K562 (cell line): ENCODE data around the gene ASB4. TPM values are rescaled to one million over a fixed set of nuclear protein-coding genes. Genes with fewer than 3 reads are reported as not detected.
A peak's percentile ranks its signal among the peaks of the same experiment; 100 is the strongest.

Experiments used
- ATAC-seq: fragments of 200-7000 bp; cut with Tn5 transposase; 3 replicates; pipeline ENCODE4 v1.9.1; 2020; ENCODE audit warnings: moderate library complexity
- BruUV-seq: library from RNA; stranded (reverse); fragments of 400-500 nt; replicated peaks from 2 replicates; lab custom pipeline; 2021; lab: Mats Ljungman, UMichigan
- CTCF ChIA-PET: fragments of 300-600 bp; formaldehyde crosslinking; extraction: SDS; loops from one replicate; lab custom pipeline; 2021; ENCODE audit warnings: low intra/inter-chr PET ratio; lab: Yijun Ruan, JAX
- POLR2A ChIA-PET: fragments of 300-600, 350-650 bp; sonication (Branson Sonifier 250); formaldehyde crosslinking; extraction: SDS; loops from one replicate; lab custom pipeline; 2021; ENCODE audit warnings: antibody characterized with exemption, inconsistent platforms; lab: Yijun Ruan, JAX
- DNase-seq, 4 experiments: peaks; one replicate each; pipeline versions ENCODE4 v3.0.0 to v3.0.0-alpha.2; 2011 to 2018; ENCODE audit warnings: low spot score in 3 of 4, mixed read lengths in 3 of 4; ENCODE audit errors: extremely low read depth in 1 of 4
- FAIRE-seq: peaks from 2 replicates; lab custom pipeline; 2011; peaks lifted over from hg19 to GRCh38; lab: Jason Lieb, UNC
- H2AFZ ChIP-seq: 2 replicates; pipeline ENCODE4 v1.6.0; 2011; ENCODE audit warnings: low read depth, low read length, control low read depth, inconsistent platforms
- H3K27ac ChIP-seq: fragments of 200-600 bp; 3 replicates; pipeline ENCODE4 v1.8.0; 2011; ENCODE audit warnings: low read depth, mild to moderate bottlenecking, control low read depth, inconsistent platforms, low read length, moderate library complexity, mixed read lengths; ENCODE audit errors: extremely low read depth
- H3K27me3 ChIP-seq, 2 experiments: fragments of 300-600 bp in 1 of 2; 2 replicates in 1 of 2; 3 replicates in 1 of 2; pipeline versions ENCODE4 v1.6.0 to v1.8.0; 2011; ENCODE audit warnings: inconsistent platforms in 2 of 2, low read length in 2 of 2, mild to moderate bottlenecking in 1 of 2, mixed read lengths in 1 of 2, moderate library complexity in 1 of 2; ENCODE audit not compliant: control insufficient read depth in 2 of 2, insufficient read depth in 2 of 2
- H3K36me3 ChIP-seq: fragments of 300-600 bp; 3 replicates; pipeline ENCODE4 v1.8.0; 2011; ENCODE audit warnings: mild to moderate bottlenecking, low read length, inconsistent platforms; ENCODE audit not compliant: control insufficient read depth, insufficient read depth
- H3K4me1 ChIP-seq, 2 experiments: fragments of 200-600 bp in 1 of 2; replicated peaks in 1 of 2; 2 replicates in 1 of 2; 3 replicates in 1 of 2; pipeline versions ENCODE4 v1.5.1 to v1.8.0; 2011; ENCODE audit warnings: inconsistent platforms in 2 of 2, low read length in 2 of 2, mild to moderate bottlenecking in 1 of 2, mixed read lengths in 1 of 2, moderate library complexity in 1 of 2; ENCODE audit not compliant: control insufficient read depth in 2 of 2, insufficient read depth in 2 of 2
- H3K4me2 ChIP-seq: 2 replicates; pipeline ENCODE4 v1.6.1; 2011; ENCODE audit warnings: low read length, control low read depth, inconsistent platforms, mixed read lengths; ENCODE audit not compliant: insufficient read depth
- H3K4me3 ChIP-seq: fragments of 200-600 bp; sonication (generic), shearing (Covaris generic); 2 replicates; pipeline ENCODE4 v1.5.1; 2016; ENCODE audit warnings: control low read depth, inconsistent platforms
- H3K79me2 ChIP-seq: fragments of 200-600 bp; 3 replicates; pipeline ENCODE4 v1.8.0; 2011; ENCODE audit warnings: low read length, inconsistent platforms; ENCODE audit not compliant: control insufficient read depth, insufficient read depth
- H3K9ac ChIP-seq, 2 experiments: 2 replicates each; pipeline versions ENCODE4 v1.6.0 to v1.6.1; 2011; ENCODE audit warnings: low read depth in 2 of 2, low read length in 2 of 2, control low read depth in 1 of 2, inconsistent platforms in 1 of 2, mild to moderate bottlenecking in 1 of 2, mixed read lengths in 1 of 2; ENCODE audit not compliant: insufficient read depth in 1 of 2
- H3K9me1 ChIP-seq: one replicate; pipeline ENCODE4 v1.6.0; 2011; ENCODE audit warnings: inconsistent platforms, mild to moderate bottlenecking, low read length, moderate library complexity; ENCODE audit not compliant: control insufficient read depth, insufficient read depth
- H3K9me3 ChIP-seq: replicated peaks from 2 replicates; pipeline ENCODE4 v1.5.1; 2011; ENCODE audit warnings: low read depth, low read length, inconsistent platforms; ENCODE audit not compliant: control insufficient read depth, insufficient read depth
- H4K20me1 ChIP-seq: replicated peaks from 2 replicates; pipeline ENCODE4 v1.6.1; 2011; ENCODE audit warnings: low read length, inconsistent platforms, mixed read lengths; ENCODE audit not compliant: control insufficient read depth, insufficient read depth
- ARID3A ChIP-seq: IDR thresholded peaks from 2 replicates; pipeline ENCODE4 v1.6.1; 2012; ENCODE audit warnings: low read depth, low read length, improper control_type of control experiment, borderline replicate concordance
- CCAR2 ChIP-seq: fragments of 200-400 bp; formaldehyde crosslinking; IDR thresholded peaks from 2 replicates; pipeline ENCODE4 v1.6.1; 2017; ENCODE audit warnings: mild to moderate bottlenecking, low read depth, low read length
- HDAC1 ChIP-seq, 2 experiments: fragments of 450-650 bp; IDR thresholded peaks; 2 replicates each; pipeline ENCODE4 v1.6.1; 2016 to 2017; ENCODE audit warnings: inconsistent platforms in 1 of 2, mild to moderate bottlenecking in 1 of 2, moderate library complexity in 1 of 2
- ZNF445 ChIP-seq: fragments of 250-450 bp; sonication (Bioruptor Pico); IDR thresholded peaks from 2 replicates; pipeline ENCODE4 v1.4.0; 2020; ENCODE audit warnings: low read depth, mild to moderate bottlenecking, moderate library complexity
- WGBS: fragments of 100-300 bp; shearing (Covaris generic); methylation state at CpG from one replicate; pipeline ENCODE4 v1.1.6; 2016; ENCODE audit warnings: low coverage, mixed read lengths; ENCODE audit not compliant: insufficient coverage; ENCODE audit errors: missing lambda C conversion rate; 5-methylcytosine and 5-hydroxymethylcytosine counted together
- in situ Hi-C: fragments of 300-500 bp; cut with MboI; formaldehyde crosslinking; loops from 4 replicates; pipeline ENCODE4 v1.15.0; 2018; ENCODE audit warnings: inconsistent platforms, mixed read lengths
- intact Hi-C: fragments of 100-400 bp; cut with micrococcal nuclease; formaldehyde crosslinking; loops from 2 replicates; pipeline ENCODE4 v1.14.2; 2022
- polyA plus RNA-seq, 8 experiments: library from polyadenylated mRNA; depleted of rRNA in 4 of 8; stranded (reverse) in 5 of 8; unstranded in 3 of 8; fragments of >200 nt; fragmentation: Nextera tagmentation in 2 of 8; fragmentation: Illumina TruSeq in 1 of 8; extraction: Ambion mirVana in 2 of 8; extraction: Trizol in 1 of 8; gene quantifications; 2 replicates each; pipeline versions ENCODE4 v1.2.1 to v1.2.3, GENCODE V29; 2011 to 2014; ENCODE audit warnings: inconsistent platforms in 1 of 8, missing spikeins in 1 of 8
- total RNA-seq, 7 experiments: library from RNA; depleted of rRNA in 6 of 7; stranded (reverse); fragments of >200 nt in 6 of 7; fragmentation: Illumina TruSeq in 2 of 7; extraction: Trizol in 2 of 7; gene quantifications; 2 replicates each; pipeline versions ENCODE4 v1.2.1 to v1.2.3, GENCODE V29; 2011 to 2021; ENCODE audit warnings: low replicate concordance in 1 of 7

Gene ASB4
- total and polyA plus RNA-seq, 9 of the 15 experiments (the other 6 are each of a cell fraction or from before 2014, with no cell fraction given), result 0.03 to 0.07 TPM; not detected in 7

- H3K4me3 ChIP-seq, result no peak overlapping the region
- no peaks in the 10 kb centered on the region for H3K4me1 ChIP-seq
- ChIA-PET POLR2A (no interaction called here), CTCF (interaction anchor here (0.7 kb wide), 1 partner anchor 182 kb away, joined by 3 read pairs; no protein-coding TSS in a partner anchor)
- no peaks in the 10 kb centered on the region for H3K9me1 ChIP-seq
- DNase-seq (no peak), FAIRE-seq (no peak), ATAC-seq (peak; percentile 32; the same call in 2 of the 3 replicates)
- no peak overlapping the region for H3K27ac ChIP-seq
- no peaks in the 10 kb centered on the region for H3K36me3 ChIP-seq
- no peaks in the 10 kb centered on the region for H3K9me3 ChIP-seq
- H3K9ac ChIP-seq, result no peak overlapping the region
- TF ChIP-seq HDAC1 (IDR thresholded peaks at IDR 0.05) (no peak), CCAR2 (no peak), ARID3A (no peak), ZNF445 (CRISPR knock-in tag) (no peak)
- H3K4me2 ChIP-seq, result no peak overlapping the region
- intact Hi-C loops, result no loop called here
- no peaks in the 10 kb centered on the region; a peak in 3 of 5 replicates for H3K27me3 ChIP-seq
- H2AFZ ChIP-seq, result no peak overlapping the region
- H3K79me2 ChIP-seq, result no peaks in the 10 kb centered on the region
- in situ Hi-C loops, result no loop called here
- BruUV-seq, result no TSS peak
- WGBS, result 5% methylated on average over 7 of the region's 7 CpGs
- no peaks in the 10 kb centered on the region for H4K20me1 ChIP-seq
Measured at GRCh38 chr7:95441042-95441823, 44.5 kb upstream of the ASB4 start.
